Activated naive CD8-positive, alpha-beta T cell treated with anti-CD3 and anti-CD28 coated beads, Interleukin-2, amount 10 ng/mL, durations not matched to agents 7 days and 5 days (primary cell): Measurements from ENCODE around the gene SDHAF2. TPM values are rescaled to one million over a fixed set of nuclear protein-coding genes. Genes with fewer than 3 reads are reported as not detected.

Experiments used
- total RNA-seq, 2 experiments: library from RNA; stranded (reverse); gene quantifications; one replicate each; pipeline ENCODE4 v1.2.3, GENCODE V29; 2021

Gene SDHAF2
- total RNA-seq, 2 experiments from 2014 or later, result 48.5 to 53.1 TPM

Other genes with a start within 250 kb of the SDHAF2 start
- not detected for gene PGA3, start 226.6 kb upstream of the SDHAF2 start, total RNA-seq
- not detected for gene PGA4, start 207.8 kb upstream of the SDHAF2 start, total RNA-seq
- gene PGA5, start 188.9 kb upstream of the SDHAF2 start, total RNA-seq, result not detected
- 1 to 10 TPM; 2.4 to 3.1 TPM for gene VWCE, start 134.8 kb upstream of the SDHAF2 start, total RNA-seq
- gene DDB1, start 97.0 kb upstream of the SDHAF2 start, total RNA-seq, result 100 to 1,000 TPM; 168 to 181 TPM
- gene TKFC, start 96.9 kb upstream of the SDHAF2 start, total RNA-seq, result 10 to 100 TPM; 31.5 to 34.3 TPM
- gene CYB561A3, start 68.2 kb upstream of the SDHAF2 start, total RNA-seq, result 10 to 100 TPM; 43.6 to 44.7 TPM
- 10 to 100 TPM; 53.4 to 57.7 TPM for gene TMEM138, start 67.8 kb upstream of the SDHAF2 start, total RNA-seq
- 10 to 100 TPM; 10.5 to 11.1 TPM for gene TMEM216, start 37.5 kb upstream of the SDHAF2 start, total RNA-seq
- gene CPSF7, start 149 bp upstream of the SDHAF2 start, total RNA-seq, result 100 to 1,000 TPM; 115 to 118 TPM
- not detected for gene LRRC10B, start 78.6 kb downstream of the SDHAF2 start, total RNA-seq
- gene SYT7, start 151.0 kb downstream of the SDHAF2 start, total RNA-seq, result not detected